Upper lobe of right lung (tissue), 1 donor: ENCODE measurements around the gene ADAMTS2. TPM values are rescaled to one million over a fixed set of nuclear protein-coding genes. Genes with fewer than 3 reads are reported as not detected.

Experiments used
- ATAC-seq: fragments of 200-7000 bp; cut with Tn5 transposase; one replicate; pipeline ENCODE4 v1.9.1; 2020; ENCODE audit warnings: mild to moderate bottlenecking, moderate library complexity
- DNase-seq: peaks from one replicate; pipeline ENCODE4 v3.0.0-alpha.2; 2020
- H3K27ac ChIP-seq: fragments of 200-600 bp; one replicate; pipeline ENCODE4 v1.8.0; 2022
- H3K27me3 ChIP-seq: fragments of 200-600 bp; one replicate; pipeline ENCODE4 v1.8.0; 2022; ENCODE audit warnings: mild to moderate bottlenecking
- H3K36me3 ChIP-seq: fragments of 200-600 bp; one replicate; pipeline ENCODE4 v1.8.0; 2022
- H3K4me1 ChIP-seq: fragments of 200-600 bp; one replicate; pipeline ENCODE4 v1.8.0; 2022
- H3K4me3 ChIP-seq: fragments of 200-600 bp; one replicate; pipeline ENCODE4 v1.8.0; 2022; ENCODE audit warnings: mild to moderate bottlenecking
- H3K9me3 ChIP-seq: fragments of 200-600 bp; one replicate; pipeline ENCODE4 v1.8.0; 2022
- intact Hi-C: fragments of 100-400 bp; cut with DNase I; formaldehyde crosslinking; loops from one replicate; pipeline ENCODE4 v1.11.0; 2022
- total RNA-seq: library from RNA; stranded (reverse); fragmentation: NEBNext Ultra II Directional; extraction: Animal tissue kit (Norgen Biotek cat#: 25700); gene quantifications from one replicate; pipeline ENCODE4 v1.2.1, GENCODE V29; 2021
- TF ChIP-seq, protein P1 (sequence below): fragments of 200-600 bp; IDR thresholded peaks from one replicate; pipeline ENCODE4 v1.8.0; 2022; ENCODE audit warnings: antibody characterized with exemption
- donor health status: DM: no; HTN: yes; CAD: no; lungs with severe emphysema.

Gene ADAMTS2
- total RNA-seq, 1 donor from 2014 or later = 16.4 TPM

- Histone ChIP-seq H3K36me3 (peaks cover 29% of the 10 kb centered on the region), H3K27me3 (no peaks in the 10 kb centered on the region), H3K4me1 (no peaks in the 10 kb centered on the region), H3K4me3 (no peak overlapping the region), H3K27ac (no peak overlapping the region), H3K9me3 (peaks cover 93% of the 10 kb centered on the region)
- intact Hi-C loops = no loop called here
- TF ChIP-seq, protein P1, sequence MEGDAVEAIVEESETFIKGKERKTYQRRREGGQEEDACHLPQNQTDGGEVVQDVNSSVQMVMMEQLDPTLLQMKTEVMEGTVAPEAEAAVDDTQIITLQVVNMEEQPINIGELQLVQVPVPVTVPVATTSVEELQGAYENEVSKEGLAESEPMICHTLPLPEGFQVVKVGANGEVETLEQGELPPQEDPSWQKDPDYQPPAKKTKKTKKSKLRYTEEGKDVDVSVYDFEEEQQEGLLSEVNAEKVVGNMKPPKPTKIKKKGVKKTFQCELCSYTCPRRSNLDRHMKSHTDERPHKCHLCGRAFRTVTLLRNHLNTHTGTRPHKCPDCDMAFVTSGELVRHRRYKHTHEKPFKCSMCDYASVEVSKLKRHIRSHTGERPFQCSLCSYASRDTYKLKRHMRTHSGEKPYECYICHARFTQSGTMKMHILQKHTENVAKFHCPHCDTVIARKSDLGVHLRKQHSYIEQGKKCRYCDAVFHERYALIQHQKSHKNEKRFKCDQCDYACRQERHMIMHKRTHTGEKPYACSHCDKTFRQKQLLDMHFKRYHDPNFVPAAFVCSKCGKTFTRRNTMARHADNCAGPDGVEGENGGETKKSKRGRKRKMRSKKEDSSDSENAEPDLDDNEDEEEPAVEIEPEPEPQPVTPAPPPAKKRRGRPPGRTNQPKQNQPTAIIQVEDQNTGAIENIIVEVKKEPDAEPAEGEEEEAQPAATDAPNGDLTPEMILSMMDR = no peak
- DNase-seq (no peak), ATAC-seq (no peak)
Measured at GRCh38 chr5:179080724-179081123, 264.5 kb downstream of the ADAMTS2 start.

DNA sequence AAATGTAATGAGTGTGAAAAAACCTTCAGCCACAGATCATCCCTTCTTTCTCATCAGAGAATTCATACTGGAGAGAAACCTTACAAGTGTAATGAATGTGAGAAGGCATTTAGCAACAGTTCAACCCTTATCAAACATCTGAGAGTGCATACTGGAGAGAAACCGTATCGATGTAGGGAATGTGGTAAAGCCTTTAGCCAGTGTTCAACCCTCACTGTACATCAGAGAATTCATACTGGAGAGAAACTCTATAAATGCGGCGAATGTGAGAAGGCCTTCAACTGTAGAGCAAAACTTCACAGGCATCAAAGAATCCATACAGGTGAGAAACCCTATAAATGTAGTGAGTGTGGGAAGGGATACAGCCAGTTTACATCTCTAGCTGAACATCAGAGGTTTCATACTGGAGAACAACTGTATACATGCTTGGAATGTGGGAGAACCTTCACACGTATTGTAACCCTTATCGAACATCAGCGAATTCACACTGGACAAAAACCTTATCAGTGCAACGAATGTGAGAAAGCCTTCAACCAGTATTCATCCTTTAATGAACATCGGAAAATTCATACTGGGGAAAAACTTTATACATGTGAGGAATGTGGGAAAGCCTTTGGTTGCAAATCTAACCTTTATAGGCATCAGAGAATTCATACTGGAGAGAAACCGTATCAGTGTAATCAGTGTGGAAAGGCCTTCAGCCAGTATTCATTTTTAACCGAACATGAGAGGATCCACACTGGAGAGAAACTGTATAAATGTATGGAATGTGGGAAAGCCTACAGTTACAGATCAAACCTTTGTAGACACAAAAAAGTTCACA is 265.9 kb downstream of the ADAMTS2 start:
- intact Hi-C loops = no loop called here
- no peak overlapping the region for H3K27ac ChIP-seq
- peaks cover 93% of the 10 kb centered on the region for H3K9me3 ChIP-seq
- no peak for DNase-seq
- TF ChIP-seq, protein P1 = no peak
- peaks cover 29% of the 10 kb centered on the region for H3K36me3 ChIP-seq
- H3K4me1 ChIP-seq = no peaks in the 10 kb centered on the region
- no peak for ATAC-seq
- no peaks in the 10 kb centered on the region for H3K27me3 ChIP-seq
- no peak overlapping the region for H3K4me3 ChIP-seq

DNA sequence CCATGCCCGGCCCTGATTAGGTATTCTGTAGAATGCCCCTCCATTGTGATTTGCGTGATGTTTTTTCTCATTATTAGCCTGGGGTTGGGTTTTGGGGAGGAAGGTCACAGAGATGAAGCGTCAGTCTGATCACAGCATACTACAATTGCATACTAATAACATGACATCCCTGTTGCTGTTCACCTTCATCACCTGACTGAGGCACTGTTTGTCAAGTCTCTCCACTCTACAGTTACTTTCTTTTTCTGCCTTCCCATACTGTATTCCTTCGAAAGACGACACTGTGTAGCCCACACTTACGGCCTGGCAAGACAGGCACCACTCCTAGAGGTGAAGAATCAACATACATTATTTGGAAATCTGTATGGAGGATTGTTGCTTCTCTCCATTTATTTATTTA is 279.6 kb downstream of the ADAMTS2 start:
- H3K4me3 ChIP-seq = no peak overlapping the region
- peaks cover 35% of the 10 kb centered on the region for H3K9me3 ChIP-seq

DNA sequence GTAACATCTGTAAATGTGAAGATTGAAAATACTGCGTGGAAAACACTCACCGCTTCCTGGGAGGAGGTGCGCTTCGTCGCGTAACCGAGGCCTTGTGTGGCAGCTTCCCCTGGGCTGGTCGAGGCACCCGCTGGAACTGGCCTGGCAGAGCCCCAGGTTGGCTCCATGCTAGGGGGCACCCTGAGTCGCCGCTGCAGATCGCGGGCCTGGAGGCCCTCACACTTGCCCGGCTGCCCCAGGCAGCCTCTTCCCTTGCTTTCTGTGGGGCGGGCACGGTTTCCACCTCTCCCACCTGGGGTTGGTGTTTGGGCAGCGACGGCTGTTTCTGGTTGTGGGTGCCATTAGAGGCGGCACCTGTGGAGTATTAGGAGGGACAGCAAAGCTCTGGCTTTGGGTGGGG is 284.2 kb downstream of the ADAMTS2 start:
- H3K9me3 ChIP-seq = peaks cover 6% of the 10 kb centered on the region
- DNase-seq (no peak), ATAC-seq (no peak)
- H3K4me1 ChIP-seq = peaks cover 12% of the 10 kb centered on the region
- peak overlapping the region; percentile 94 for H3K4me3 ChIP-seq
- intact Hi-C loops = no loop called here
- TF ChIP-seq, protein P1 = no peak
- H3K27me3 ChIP-seq = no peaks in the 10 kb centered on the region
- no peaks in the 10 kb centered on the region for H3K36me3 ChIP-seq
- peak overlapping the region; percentile 70 for H3K27ac ChIP-seq

More for the DNA sequence above, 279.6 kb downstream of the ADAMTS2 start:
- Histone ChIP-seq H3K4me1 (peaks cover 8% of the 10 kb centered on the region), H3K27me3 (no peaks in the 10 kb centered on the region), H3K36me3 (no peaks in the 10 kb centered on the region), H3K27ac (no peak overlapping the region)
- intact Hi-C loops = no loop called here
- no peak for DNase-seq
- ATAC-seq = no peak
- TF ChIP-seq, protein P1 = no peak

Other genes starting within 250 kb of the ADAMTS2 start
- gene RUFY1, start 205.1 kb upstream of the ADAMTS2 start, total RNA-seq = 56.7 TPM